ENCODE data around the gene RRP9.

GRCh38 chr3:51958603-51959521 is 17.2 kb upstream of the RRP9 start:
- TF ChIP-seq CTCF (IDR thresholded peaks at IDR 0.05) (no peak), POLR2A (IDR thresholded peaks at IDR 0.05) (no peak)
